HPDE6-E6E7 (cell line): ENCODE measurements around the gene ITPR1.
A peak's percentile ranks its signal among the peaks of the same experiment; 100 is the strongest.

Source experiments
- DNase-seq: peaks from one replicate; pipeline ENCODE4 v3.0.0; 2011; ENCODE audit warnings: missing footprints; ENCODE audit errors: extremely low spot score

The ITPR1 gene

DNA sequence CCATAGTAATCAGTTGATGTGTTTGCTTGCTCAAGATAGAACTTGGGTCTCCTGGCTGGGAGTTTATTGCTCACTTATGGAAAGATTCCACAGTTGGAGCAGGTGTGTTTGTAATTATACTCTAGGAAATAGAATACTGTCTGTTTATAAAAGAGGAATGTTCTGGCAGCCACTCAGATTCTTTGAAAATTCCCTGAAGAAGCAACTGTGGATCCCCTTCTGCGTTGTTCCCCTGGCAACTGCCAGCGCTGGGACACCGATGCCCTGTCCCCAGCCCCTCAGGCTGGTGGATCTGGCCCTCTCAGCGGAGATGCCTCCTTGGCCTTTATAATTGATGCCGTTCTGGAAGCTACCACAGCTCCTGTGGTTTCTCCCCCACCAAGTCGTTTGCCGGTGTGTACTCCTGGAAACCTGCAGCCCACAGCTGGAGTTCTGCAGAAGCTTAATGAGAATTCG, 225.9 kb downstream of the ITPR1 start:
- no peak for DNase-seq

DNA sequence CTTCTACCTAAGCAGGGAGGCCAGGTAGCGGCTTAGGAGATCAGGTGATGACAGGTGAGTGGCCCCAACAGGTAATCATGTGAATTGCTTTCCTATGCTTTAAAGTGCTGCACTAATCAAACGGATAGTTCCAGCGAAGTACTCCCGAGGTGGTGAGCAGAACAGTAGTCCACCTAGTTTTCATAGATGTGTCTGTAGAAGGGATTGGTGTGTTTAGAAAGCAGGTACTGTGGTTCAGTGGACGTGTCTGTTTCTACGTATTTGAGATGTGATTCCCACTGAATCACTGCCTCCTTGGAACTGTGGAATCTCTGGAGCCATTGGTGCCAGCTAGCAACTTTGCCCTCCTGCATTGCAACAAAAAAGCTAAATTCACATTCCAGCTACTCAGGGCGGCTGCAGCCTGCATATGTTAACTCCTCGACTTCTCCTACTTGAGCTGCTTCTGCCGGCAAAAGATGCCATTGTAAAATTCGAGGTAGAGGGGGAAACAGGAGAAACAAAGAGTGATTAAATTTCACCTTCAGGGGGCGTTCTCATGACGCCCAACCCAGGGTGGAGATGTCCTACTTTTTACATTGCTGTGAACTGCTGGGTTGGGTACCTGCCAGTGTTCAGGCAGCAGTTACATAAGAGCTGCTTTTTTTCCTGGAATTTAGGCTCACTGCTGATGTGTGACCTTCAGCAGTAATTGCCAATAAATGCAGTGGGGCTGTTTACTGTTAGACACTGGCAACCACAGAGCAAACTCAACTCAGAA, 227.3 kb downstream of the ITPR1 start:
- DNase-seq: no peak

DNA sequence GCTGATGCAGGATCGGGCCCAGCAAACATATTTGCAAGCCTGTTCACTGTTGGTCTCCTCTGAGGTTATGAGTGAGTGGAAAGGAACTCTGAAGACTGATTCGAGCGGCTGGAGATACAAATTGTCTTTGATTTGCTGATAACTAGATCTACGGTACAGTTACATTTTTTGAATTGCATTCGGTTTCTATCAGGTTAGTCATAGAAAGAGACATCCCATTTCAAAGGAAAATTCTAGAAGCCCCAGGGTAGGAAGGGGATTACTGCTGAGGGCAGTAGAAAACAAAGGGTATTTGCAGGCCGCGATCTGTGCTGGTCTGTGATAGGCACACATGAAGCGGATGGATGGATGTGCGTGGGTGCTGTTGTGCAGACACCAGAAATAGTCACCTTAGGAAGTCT, 228.4 kb downstream of the ITPR1 start:
- no peak for DNase-seq

GRCh38 chr3:4722103-4722502, 229.0 kb downstream of the ITPR1 start:
- DNase-seq: peak; percentile 29

GRCh38 chr3:4724051-4724629, 231.0 kb downstream of the ITPR1 start:
- no peak for DNase-seq

DNA sequence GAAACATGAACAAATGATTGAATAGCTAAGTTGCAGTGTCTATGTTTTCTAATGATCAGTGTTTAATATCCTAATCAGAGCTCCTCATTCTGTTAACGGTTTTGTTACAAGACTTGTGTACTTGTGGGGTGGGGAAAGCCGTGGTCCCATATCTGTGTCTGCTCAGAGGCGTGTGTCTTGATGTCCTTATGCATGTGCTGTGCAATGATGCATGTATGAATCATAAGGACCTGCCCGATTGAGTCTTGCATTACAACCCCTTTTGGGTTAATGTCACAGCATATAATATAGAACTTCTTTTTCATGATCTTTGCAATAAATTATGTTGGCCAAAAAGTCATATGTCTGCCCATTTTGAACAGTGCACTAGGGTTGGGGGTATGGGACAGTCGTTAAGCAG, 233.4 kb downstream of the ITPR1 start:
- DNase-seq: no peak

DNA sequence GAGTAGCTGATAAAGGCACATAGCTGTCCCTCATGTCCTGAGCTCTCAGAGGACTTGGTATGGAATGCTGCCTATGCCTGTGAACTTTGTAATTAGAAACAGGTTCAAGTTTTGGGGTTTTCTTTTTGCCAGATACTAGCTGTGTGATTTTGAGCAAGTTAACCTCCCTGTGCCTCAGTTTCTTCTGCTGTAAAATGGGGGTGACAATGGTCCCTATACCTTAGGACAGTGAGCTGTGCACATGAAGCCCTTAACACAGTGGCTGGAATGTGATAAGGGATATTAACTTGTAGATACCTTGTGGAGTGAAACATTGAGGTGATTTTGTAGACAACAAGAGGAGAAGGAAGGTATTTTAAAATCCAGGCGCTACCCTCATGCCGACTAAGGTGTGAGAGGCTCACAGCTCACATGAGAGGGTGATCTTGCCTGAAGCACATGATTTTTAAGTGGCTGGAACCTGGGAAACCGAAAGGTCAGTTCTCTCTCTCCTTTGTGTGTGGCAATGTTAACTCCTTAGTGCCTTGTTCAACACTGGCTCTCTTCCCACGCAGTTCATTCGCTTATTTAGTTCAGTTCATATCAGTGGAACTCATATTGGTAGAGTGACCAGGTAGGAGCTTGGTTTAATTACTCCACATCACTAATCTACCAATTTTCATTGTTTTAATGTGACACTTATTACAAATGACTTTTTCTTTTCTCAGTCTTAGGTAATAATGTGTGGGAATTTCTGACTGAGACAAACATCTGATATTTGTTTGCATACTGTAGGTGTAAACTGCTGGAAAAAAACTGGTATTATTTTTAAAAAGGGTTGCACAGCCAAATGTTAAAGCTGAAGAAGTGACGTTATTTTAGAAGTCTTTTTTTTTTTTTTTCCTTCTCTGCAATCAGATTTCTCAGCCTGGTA, 236.2 kb downstream of the ITPR1 start:
- no peak for DNase-seq

DNA sequence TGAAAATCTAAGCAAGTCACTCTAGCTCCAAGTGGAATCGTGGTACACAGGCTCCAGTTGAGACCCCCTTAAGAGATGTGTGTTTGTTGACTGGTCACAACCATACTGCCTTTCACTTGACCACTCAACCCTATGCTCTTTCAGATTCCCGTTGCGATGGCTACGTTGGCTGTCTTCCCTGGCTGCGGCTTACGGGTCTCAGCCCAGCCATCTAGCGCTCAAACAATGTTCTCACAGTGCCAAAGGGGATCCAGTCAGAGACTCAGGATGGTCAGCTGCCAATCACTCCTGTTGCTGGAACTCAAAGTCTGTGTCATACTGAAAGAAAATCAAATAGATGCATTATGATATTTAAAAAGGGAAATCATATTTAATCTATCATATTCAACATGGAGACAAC, 237.6 kb downstream of the ITPR1 start:
- no peak for DNase-seq

GRCh38 chr3:4731543-4732111, 238.5 kb downstream of the ITPR1 start:
- DNase-seq: no peak

DNA sequence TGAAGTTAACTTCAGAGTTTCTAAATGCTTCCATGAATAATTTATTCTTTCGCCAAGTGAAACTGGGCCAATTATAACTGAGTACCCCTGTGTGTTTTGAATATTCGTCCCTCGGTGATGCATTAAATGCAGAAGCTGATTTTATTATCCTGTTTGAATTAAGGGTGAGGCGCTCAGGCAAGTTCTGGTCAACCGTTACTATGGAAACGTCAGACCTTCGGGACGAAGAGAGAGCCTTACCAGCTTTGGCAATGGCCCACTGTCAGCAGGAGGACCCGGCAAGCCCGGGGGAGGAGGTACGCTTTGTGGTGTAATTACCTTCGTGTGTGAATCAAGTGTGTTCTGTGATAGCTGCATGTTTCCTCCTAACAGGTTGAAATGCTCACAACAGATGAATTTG, 239.8 kb downstream of the ITPR1 start:
- DNase-seq: no peak

DNA sequence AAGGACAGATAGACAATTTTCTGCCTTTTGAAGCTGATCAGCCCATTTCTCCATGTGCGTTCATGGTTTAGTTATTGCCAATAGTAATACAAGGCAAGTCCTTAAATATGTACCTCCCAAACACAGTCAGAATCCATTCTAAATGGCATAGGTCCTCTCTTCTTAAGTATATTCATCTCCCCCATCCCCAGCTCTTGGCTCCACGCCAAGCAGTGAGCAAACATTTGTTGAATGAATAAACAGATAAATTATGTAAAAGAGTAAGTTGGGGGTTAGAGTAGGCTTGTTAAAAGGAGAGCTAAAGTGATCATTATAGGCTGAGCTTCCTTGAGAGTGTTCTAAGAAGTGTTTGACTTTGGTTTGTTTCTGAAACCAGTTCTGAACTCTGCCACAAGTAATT, 241.3 kb downstream of the ITPR1 start:
- no peak for DNase-seq

DNA sequence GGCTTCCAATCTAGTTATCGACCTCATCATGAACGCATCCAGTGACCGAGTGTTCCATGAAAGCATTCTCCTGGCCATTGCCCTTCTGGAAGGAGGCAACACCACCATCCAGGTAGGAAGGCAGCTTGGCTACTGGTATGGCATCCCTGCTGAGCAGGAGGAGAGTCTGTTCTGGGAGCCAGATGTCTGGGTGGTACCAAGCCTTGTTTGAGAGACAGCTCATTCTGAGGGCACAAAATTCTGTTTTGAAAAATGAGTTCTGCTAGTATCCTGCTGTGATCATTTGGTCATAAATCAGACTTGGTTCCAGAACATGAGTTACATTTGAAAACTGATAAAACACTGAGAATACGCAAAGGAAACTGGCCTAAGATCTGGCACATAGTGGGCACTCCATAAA, 242.1 kb downstream of the ITPR1 start:
- DNase-seq: no peak

DNA sequence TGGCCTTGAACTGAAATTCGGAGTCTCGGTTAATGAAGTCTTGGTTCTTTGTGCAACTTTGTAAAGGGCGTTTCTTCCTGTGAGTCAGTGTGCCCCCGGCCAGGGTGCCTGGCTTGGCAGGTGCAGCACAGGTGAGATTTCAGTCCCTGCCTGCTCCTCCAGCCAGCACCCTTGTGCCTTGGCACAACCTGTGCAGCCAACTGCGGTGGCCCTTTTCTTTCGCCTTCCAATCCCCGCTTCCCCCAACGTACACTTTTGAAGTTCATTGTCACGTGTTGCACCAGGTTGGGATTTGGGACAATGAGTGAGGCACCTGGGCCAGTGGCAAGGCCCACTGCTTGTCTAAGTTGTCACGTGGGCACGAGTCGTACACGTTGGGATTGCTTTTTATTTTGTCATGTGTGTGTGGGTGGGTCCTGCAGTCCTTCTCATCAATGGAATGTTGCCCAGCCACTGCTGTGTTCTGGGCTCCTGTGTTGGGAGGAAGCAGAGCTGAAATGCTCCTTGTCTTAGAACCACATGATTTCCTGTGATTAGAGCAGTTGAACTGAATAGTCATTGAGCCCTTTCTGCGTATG, 243.2 kb downstream of the ITPR1 start:
- peak; percentile 20 for DNase-seq

DNA sequence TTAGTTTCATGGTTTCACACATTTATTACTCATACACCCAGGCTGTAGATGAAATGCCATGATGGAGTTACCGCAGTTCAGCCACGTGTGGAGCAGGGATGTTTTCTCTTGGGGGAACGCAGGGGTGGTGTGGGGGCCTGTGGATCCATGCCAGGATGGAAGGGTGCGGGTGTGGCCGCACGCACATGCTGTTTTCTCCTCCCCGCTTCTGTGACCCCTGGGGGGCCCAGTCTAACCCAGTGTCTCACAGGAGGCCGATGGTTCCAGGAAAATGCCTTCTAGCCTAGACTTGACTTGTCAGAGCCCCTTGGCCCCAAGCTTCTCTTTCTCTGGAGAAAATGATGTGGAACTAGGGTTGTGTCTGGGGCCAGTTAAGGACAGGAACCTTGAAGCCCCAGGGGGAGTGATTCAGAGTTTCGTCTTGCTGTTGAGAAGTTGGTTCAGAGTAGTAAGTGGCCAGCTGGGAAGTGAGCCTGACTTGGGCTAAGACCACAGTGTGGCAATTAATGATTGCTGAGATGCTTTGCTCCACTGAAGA, 245.7 kb downstream of the ITPR1 start:
- DNase-seq: no peak

GRCh38 chr3:4739289-4740236, 246.4 kb downstream of the ITPR1 start:
- no peak for DNase-seq

DNA sequence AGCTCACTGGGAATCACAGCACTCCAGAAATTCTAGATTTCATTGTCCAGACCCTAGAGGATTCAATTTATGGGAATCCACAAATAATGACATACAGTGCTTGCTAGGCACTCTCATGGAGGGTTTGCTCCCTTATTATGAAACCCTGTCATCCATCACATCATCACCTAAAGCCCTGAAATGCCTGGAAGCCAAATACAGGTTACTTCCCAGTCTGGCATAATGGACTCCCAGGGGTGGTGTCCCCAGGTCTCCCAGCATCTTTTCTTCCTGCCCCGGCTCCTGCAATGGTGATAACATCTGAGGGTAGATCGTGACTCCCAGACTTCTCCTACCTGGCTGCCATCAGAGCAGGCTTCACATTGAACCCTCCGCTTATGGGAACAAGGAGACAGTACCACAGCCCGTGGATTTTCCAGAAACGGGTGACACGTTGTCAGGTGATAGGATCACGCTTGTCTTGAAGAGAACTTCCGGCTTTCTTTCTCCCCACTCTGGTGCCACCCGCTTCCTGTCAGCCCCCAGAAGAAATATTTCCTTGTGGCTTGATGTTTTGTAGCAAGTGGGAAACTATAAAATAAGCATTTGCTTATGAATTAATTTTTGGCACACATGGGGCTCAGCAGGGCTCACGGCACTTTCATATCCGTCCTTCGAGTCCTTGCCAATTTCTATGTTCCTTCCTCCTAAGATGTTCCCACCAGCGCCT, 247.4 kb downstream of the ITPR1 start:
- no peak for DNase-seq

- no peak for DNase-seq
These were observed 247.9 kb downstream of the ITPR1 start for GRCh38 chr3:4741106-4741403.

DNA sequence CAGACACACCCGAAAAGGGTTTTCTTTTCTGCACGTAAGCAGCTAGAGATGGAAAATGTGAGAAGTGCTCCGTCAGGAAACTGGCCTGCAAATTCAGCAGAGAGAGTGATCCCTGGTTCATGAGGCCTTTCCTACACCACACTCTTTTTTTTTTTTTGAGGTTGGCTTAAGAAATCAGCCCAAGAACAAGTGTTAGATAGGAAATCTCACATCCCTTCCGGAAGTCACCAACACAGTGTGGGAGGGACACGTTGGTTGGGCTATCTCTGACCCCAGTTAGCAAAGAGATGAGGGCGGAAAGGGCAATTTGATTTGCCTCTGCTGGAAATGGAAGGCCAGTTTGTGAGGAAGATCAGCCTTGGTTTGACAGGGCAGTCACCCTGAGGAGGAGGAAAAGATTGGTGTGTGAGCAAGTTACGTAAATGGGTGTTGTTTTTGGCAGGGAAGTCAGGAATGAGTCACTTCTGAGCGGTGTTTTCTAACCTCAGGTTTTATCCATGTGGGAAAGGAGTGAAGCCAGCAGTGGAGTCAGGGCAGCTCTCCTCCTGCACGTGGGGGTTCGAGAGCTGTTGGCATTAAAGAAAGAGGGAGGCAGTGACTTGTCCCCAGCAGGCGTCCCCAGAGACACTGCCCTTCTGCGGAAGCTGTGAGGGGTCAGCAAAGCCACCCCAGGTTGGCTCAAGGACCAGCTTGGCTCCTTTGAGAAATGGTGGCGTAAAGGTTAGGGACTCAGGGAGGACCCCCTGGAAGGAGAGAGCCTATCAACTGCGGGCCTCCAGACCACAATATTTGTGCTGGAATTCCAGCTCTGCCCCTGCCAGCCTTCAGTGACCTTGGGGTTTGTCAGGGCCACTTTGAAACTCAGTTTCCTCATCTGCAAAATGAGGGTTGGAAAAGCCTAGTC, 248.5 kb downstream of the ITPR1 start:
- DNase-seq: peak; percentile 66

GRCh38 chr3:4742359-4742758, 249.2 kb downstream of the ITPR1 start:
- no peak for DNase-seq
